Trophoblast cell (in vitro differentiated cells and primary cell): Measurements from ENCODE around the gene TTC39A.

ENCODE experiments used
- DNase-seq, 2 donors: peaks; one replicate each; pipeline ENCODE4 v3.0.0-alpha.2; 2016
- H2AFZ ChIP-seq: 2 replicates; pipeline ENCODE4 v1.6.1; 2013; ENCODE audit warnings: low read length, moderate library complexity, mild to moderate bottlenecking; ENCODE audit not compliant: insufficient read depth, poor library complexity
- H2AK5ac ChIP-seq: 2 replicates; pipeline ENCODE4 v1.6.1; 2013; ENCODE audit warnings: mild to moderate bottlenecking, low read length
- H2BK120ac ChIP-seq: 2 replicates; pipeline ENCODE4 v1.6.1; 2013; ENCODE audit warnings: low read length, mild to moderate bottlenecking, moderate library complexity; ENCODE audit not compliant: insufficient read depth, poor library complexity
- H2BK12ac ChIP-seq: 2 replicates; pipeline ENCODE4 v1.6.1; 2013; ENCODE audit warnings: mild to moderate bottlenecking, low read length, moderate library complexity
- H2BK5ac ChIP-seq: 2 replicates; pipeline ENCODE4 v1.6.1; 2013; ENCODE audit warnings: low read length, low read depth, moderate library complexity, mild to moderate bottlenecking; ENCODE audit not compliant: poor library complexity
- H3K14ac ChIP-seq: 2 replicates; pipeline ENCODE4 v1.6.1; 2013; ENCODE audit warnings: mild to moderate bottlenecking, low read length
- H3K18ac ChIP-seq: 2 replicates; pipeline ENCODE4 v1.6.1; 2013; ENCODE audit warnings: mild to moderate bottlenecking, low read length
- H3K23ac ChIP-seq: 2 replicates; pipeline ENCODE4 v1.6.1; 2013; ENCODE audit warnings: low read length
- H3K27ac ChIP-seq: 2 replicates; pipeline ENCODE4 v1.5.1; 2013; ENCODE audit warnings: low read depth, mild to moderate bottlenecking, inconsistent platforms, low read length, moderate library complexity
- H3K27me3 ChIP-seq: 2 replicates; pipeline ENCODE4 v1.6.1; 2013; ENCODE audit warnings: inconsistent platforms, mild to moderate bottlenecking, low read length, moderate library complexity; ENCODE audit not compliant: insufficient read depth
- H3K36me3 ChIP-seq, 2 experiments: 1 replicate in 1 of 2; 2 replicates in 1 of 2; pipeline ENCODE4 v1.6.1; 2013; ENCODE audit warnings: low read length in 2 of 2, mild to moderate bottlenecking in 2 of 2, moderate library complexity in 1 of 2; ENCODE audit not compliant: insufficient read depth in 2 of 2, control insufficient read depth in 1 of 2
- H3K4ac ChIP-seq: 2 replicates; pipeline ENCODE4 v1.6.1; 2013; ENCODE audit warnings: low read depth, mild to moderate bottlenecking, low read length, moderate library complexity
- H3K4me1 ChIP-seq, 2 experiments: 1 replicate in 1 of 2; 2 replicates in 1 of 2; pipeline ENCODE4 v1.6.1; 2013; ENCODE audit warnings: low read length in 2 of 2, mild to moderate bottlenecking in 2 of 2, moderate library complexity in 1 of 2; ENCODE audit not compliant: insufficient read depth in 2 of 2, control insufficient read depth in 1 of 2
- H3K4me2 ChIP-seq: 2 replicates; pipeline ENCODE4 v1.6.1; 2013; ENCODE audit warnings: inconsistent platforms, mild to moderate bottlenecking, low read length, moderate library complexity
- H3K4me3 ChIP-seq: 2 replicates; pipeline ENCODE4 v1.5.1; 2013; ENCODE audit warnings: mild to moderate bottlenecking, low read depth, low read length, inconsistent platforms
- H3K79me1 ChIP-seq: one replicate; pipeline ENCODE4 v1.6.1; 2013; ENCODE audit warnings: low read length
- H3K79me2 ChIP-seq: 2 replicates; pipeline ENCODE4 v1.6.1; 2013; ENCODE audit warnings: low read length, mild to moderate bottlenecking; ENCODE audit not compliant: control insufficient read depth, insufficient read depth, poor library complexity
- H3K9ac ChIP-seq: 2 replicates; pipeline ENCODE4 v1.6.1; 2013; ENCODE audit warnings: mild to moderate bottlenecking, low read length
- H3K9me3 ChIP-seq: 2 replicates; pipeline ENCODE4 v1.6.1; 2013; ENCODE audit warnings: low read depth, mild to moderate bottlenecking, control low read depth, inconsistent platforms, low read length; ENCODE audit not compliant: insufficient read depth
- H4K12ac ChIP-seq: 2 replicates; pipeline ENCODE4 v1.6.1; 2013; ENCODE audit warnings: low read depth, mild to moderate bottlenecking, low read length, moderate library complexity
- H4K8ac ChIP-seq: 2 replicates; pipeline ENCODE4 v1.6.1; 2013; ENCODE audit warnings: low read depth, mild to moderate bottlenecking, low read length, moderate library complexity
- H4K91ac ChIP-seq: one replicate; pipeline ENCODE4 v1.6.1; 2013; ENCODE audit warnings: low read depth, mild to moderate bottlenecking, low read length, moderate library complexity
- WGBS: extraction: QIAGEN DNeasy Blood & Tissue Kit; methylation state at CpG from one replicate; pipeline ENCODE4 v1.1.7; 2013; ENCODE audit warnings: missing lambda C conversion rate; ENCODE audit not compliant: insufficient read length, insufficient coverage; ENCODE audit errors: extremely low coverage; 5-methylcytosine and 5-hydroxymethylcytosine counted together

The TTC39A gene

DNA sequence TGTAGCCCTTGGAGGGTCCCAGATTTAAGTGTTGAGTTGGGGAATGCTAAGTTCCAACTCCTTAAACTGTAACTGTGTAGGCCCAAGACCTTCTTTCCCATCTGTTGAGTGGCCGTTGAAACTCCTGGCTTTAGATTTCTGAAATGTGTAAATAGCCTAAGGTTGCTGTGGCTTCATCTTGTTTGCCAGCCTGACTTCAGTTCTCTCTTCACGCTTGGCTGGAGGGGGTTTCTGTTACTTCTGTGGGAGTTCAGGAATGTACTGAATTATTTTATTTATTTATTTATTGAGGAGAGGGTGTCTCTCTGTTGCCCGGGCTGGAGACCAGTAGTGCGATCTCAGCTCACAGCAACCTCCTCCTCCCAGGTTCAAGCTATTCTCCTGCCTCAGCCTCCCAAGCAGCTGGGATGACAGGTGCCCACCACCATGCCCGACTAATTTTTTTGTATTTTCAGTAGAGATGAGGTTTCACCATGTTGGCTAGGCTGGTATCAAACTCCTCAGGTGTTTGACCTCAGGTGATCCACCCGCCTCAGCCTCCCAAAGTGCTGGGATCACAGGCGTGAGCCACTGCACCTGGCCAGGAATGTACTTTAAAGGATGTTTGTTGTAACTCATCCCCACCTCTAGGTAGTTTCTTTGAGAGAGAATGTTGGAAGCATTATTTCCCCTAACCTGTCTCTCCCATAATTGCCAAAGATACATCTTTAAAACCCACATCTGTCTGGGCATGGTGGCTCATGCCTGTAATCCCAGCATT, 5.9 kb downstream of the TTC39A start:
- Histone ChIP-seq H3K9me3 (no peaks in the 10 kb centered on the region), H2AK5ac (no peak overlapping the region), H2BK12ac (no peak overlapping the region), H2BK5ac (no peak overlapping the region), H3K79me2 (no peaks in the 10 kb centered on the region), H4K12ac (no peak overlapping the region), H4K91ac (no peak overlapping the region), H3K18ac (no peak overlapping the region), H2BK120ac (no peak overlapping the region), H3K14ac (no peak overlapping the region), H3K23ac (no peak overlapping the region), H3K4me3 (no peak overlapping the region), H3K4ac (no peak overlapping the region), H3K27ac (no peak overlapping the region), H4K8ac (no peak overlapping the region), H3K4me1 (no peaks in the 10 kb centered on the region), H3K27me3 (no peaks in the 10 kb centered on the region), H3K79me1 (no peaks in the 10 kb centered on the region), H2AFZ (no peak overlapping the region), H3K4me2 (no peak overlapping the region), H3K9ac (no peak overlapping the region), H3K36me3 (no peaks in the 10 kb centered on the region)
- WGBS, result no CpG with 5 or more reads among the region's 7 CpGs
- no peak for DNase-seq

DNA sequence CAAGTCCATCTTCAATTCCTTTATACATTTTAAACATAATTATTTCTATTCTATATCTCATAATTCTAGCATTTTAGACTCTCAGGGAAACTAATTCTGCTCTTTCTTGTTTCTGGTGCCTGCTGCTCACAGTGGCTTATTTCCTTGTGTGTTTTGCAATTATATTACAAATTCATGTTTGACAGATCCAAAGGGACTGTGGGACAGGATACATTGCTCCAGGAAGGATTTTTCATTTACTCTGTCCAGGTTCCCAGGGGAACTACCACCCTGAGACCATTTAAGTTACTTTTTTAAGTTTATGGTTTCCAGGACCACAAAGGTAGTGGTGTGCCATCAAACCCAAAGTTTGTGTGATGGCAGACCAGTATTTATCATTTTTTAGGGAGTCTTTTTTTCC, 6.6 kb downstream of the TTC39A start:
- Histone ChIP-seq H4K8ac (no peak overlapping the region), H3K4me1 (no peaks in the 10 kb centered on the region), H2AK5ac (no peak overlapping the region), H2BK12ac (no peak overlapping the region), H3K27me3 (no peaks in the 10 kb centered on the region), H3K27ac (no peak overlapping the region), H3K18ac (no peak overlapping the region), H3K4me2 (no peak overlapping the region), H3K23ac (no peak overlapping the region), H3K79me1 (no peaks in the 10 kb centered on the region), H2BK5ac (no peak overlapping the region), H2AFZ (no peak overlapping the region), H2BK120ac (no peak overlapping the region), H3K9ac (no peak overlapping the region), H3K79me2 (no peaks in the 10 kb centered on the region), H3K36me3 (no peaks in the 10 kb centered on the region), H3K4me3 (no peak overlapping the region), H3K9me3 (no peaks in the 10 kb centered on the region), H4K91ac (no peak overlapping the region), H4K12ac (no peak overlapping the region), H3K14ac (no peak overlapping the region), H3K4ac (no peak overlapping the region)
- no peak for DNase-seq

DNA sequence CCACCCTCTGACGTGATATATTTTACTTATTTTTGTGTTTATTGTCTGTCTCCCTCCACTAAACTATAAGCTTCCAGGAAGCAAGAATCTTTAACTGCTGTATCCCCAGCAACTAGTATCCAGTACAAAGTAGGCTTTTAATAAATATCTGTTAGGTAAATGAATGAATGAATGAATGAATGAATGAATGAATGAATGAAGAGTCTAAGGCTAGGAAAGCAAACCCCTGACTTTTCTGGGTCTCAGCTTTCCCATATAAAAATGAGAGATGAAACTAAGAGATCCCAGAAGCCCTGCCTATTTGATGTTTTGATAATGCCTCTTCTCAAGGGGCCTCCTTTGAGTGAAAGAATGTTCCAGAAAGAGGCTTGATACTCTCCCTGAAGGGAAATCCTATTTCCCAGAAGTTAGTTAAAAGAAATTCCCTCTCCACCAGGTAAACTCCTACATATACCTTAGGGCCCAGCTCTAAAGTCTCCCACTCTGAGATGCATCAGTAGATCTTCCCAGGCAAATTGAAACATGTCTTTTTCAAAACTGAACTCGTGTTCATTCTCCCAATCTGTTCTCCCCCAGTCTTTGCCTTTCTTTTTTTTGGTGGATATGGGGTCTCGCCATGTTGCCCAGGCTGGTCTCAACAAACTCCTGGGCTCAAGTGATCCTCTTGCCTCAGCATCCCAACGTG, 7.8 kb downstream of the TTC39A start:
- no peak overlapping the region for H2AFZ ChIP-seq
- DNase-seq, result no peak
- H3K4me3 ChIP-seq, result no peak overlapping the region
- no peaks in the 10 kb centered on the region for H3K4me1 ChIP-seq
- no peak overlapping the region for H2BK120ac ChIP-seq
- no peak overlapping the region for H4K91ac ChIP-seq
- no peak overlapping the region for H2BK5ac ChIP-seq
- no peak overlapping the region for H2AK5ac ChIP-seq
- H3K9ac ChIP-seq, result no peak overlapping the region
- H3K27ac ChIP-seq, result no peak overlapping the region
- no peak overlapping the region for H3K18ac ChIP-seq
- H3K23ac ChIP-seq, result no peak overlapping the region
- no peaks in the 10 kb centered on the region for H3K36me3 ChIP-seq
- no CpG with 5 or more reads among the region's 4 CpGs for WGBS
- no peak overlapping the region for H2BK12ac ChIP-seq
- H3K79me1 ChIP-seq, result no peaks in the 10 kb centered on the region
- no peak overlapping the region for H3K4ac ChIP-seq
- no peaks in the 10 kb centered on the region for H3K9me3 ChIP-seq
- H4K8ac ChIP-seq, result no peak overlapping the region
- H3K4me2 ChIP-seq, result no peak overlapping the region
- H3K79me2 ChIP-seq, result no peaks in the 10 kb centered on the region
- H4K12ac ChIP-seq, result no peak overlapping the region
- no peaks in the 10 kb centered on the region for H3K27me3 ChIP-seq
- no peak overlapping the region for H3K14ac ChIP-seq

DNA sequence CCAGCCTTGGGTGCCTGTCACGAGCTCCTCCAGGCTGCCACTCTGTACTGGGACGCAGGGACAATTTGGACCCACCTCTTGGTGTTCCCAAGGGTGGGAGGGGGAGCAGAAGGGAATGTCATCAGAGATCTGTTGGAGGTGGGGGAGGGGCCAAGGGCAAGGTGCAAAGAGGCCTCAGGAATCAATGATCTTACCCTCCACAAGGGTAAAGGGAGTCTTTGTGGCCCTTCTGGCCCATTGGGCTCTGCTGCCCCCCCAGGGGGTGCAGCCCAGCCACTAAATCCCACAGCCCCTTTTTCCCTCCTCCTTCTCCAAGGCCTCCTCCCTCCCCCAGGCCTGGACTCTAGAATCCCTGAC, 8.5 kb downstream of the TTC39A start:
- no peaks in the 10 kb centered on the region for H3K79me1 ChIP-seq
- no peak overlapping the region for H3K27ac ChIP-seq
- no CpG with 5 or more reads among the region's 2 CpGs for WGBS
- H2AK5ac ChIP-seq, result no peak overlapping the region
- no peaks in the 10 kb centered on the region for H3K4me1 ChIP-seq
- H3K27me3 ChIP-seq, result no peaks in the 10 kb centered on the region
- H3K4ac ChIP-seq, result no peak overlapping the region
- no peaks in the 10 kb centered on the region for H3K9me3 ChIP-seq
- no peak overlapping the region for H2AFZ ChIP-seq
- H3K36me3 ChIP-seq, result no peaks in the 10 kb centered on the region
- no peaks in the 10 kb centered on the region for H3K79me2 ChIP-seq
- H4K91ac ChIP-seq, result no peak overlapping the region
- H3K4me3 ChIP-seq, result no peak overlapping the region
- no peak overlapping the region for H4K12ac ChIP-seq
- no peak overlapping the region for H2BK120ac ChIP-seq
- H2BK12ac ChIP-seq, result no peak overlapping the region
- no peak overlapping the region for H2BK5ac ChIP-seq
- H4K8ac ChIP-seq, result no peak overlapping the region
- H3K14ac ChIP-seq, result no peak overlapping the region
- no peak for DNase-seq
- H3K18ac ChIP-seq, result no peak overlapping the region
- H3K9ac ChIP-seq, result no peak overlapping the region
- no peak overlapping the region for H3K23ac ChIP-seq
- no peak overlapping the region for H3K4me2 ChIP-seq
